Measurements from ENCODE around the gene SUPT3H. TPM values are rescaled to one million over a fixed set of nuclear protein-coding genes. Genes with fewer than 3 reads are reported as not detected.

Gene SUPT3H
- total and polyA plus RNA-seq, 2 of the 13 experiments (the other 11 are each of a cell fraction or from before 2014, with no cell fraction given) = 11.9 to 36.1 TPM

GRCh38 chr6:44920952-44921491 is 456.7 kb downstream of the SUPT3H start (continued):
- TF ChIP-seq PRDM4 (CRISPR knock-in tag; IDR thresholded peaks at IDR 0.05; ENCODE audit: borderline replicate concordance) (no peak), ZNF142 (CRISPR knock-in tag; IDR thresholded peaks at IDR 0.05) (no peak), CENPBD1 (CRISPR knock-in tag; IDR thresholded peaks at IDR 0.05; ENCODE audit: borderline replicate concordance, low read depth) (no peak), ZIK1 (CRISPR knock-in tag; IDR thresholded peaks at IDR 0.05; ENCODE audit: borderline replicate concordance, low read depth) (no peak), ZFP82 (CRISPR knock-in tag; IDR thresholded peaks at IDR 0.05; ENCODE audit: borderline replicate concordance) (no peak), MLX (CRISPR knock-in tag; IDR thresholded peaks at IDR 0.05) (no peak), SIX4 (CRISPR knock-in tag; IDR thresholded peaks at IDR 0.05) (no peak), ZNF20 (CRISPR knock-in tag; IDR thresholded peaks at IDR 0.05) (no peak), ZNF331 (CRISPR knock-in tag; IDR thresholded peaks at IDR 0.05) (peak; percentile 67; the same call in 1 of the 2 replicates), ZNF615 (CRISPR knock-in tag; IDR thresholded peaks at IDR 0.05; ENCODE audit: borderline replicate concordance) (no peak), TAF1 (CRISPR knock-in tag; IDR thresholded peaks at IDR 0.05) (no peak), STAT5B (CRISPR knock-in tag; IDR thresholded peaks at IDR 0.05) (no peak), MAF1 (CRISPR knock-in tag; IDR thresholded peaks at IDR 0.05; ENCODE audit: borderline replicate concordance) (no peak), ZFY (CRISPR knock-in tag; IDR thresholded peaks at IDR 0.05) (no peak), SMAD9 (CRISPR knock-in tag; IDR thresholded peaks at IDR 0.05) (no peak), CREB1 (IDR thresholded peaks at IDR 0.05) (no peak), CREB1 (CRISPR knock-in tag; IDR thresholded peaks at IDR 0.05) (peak; percentile 52; the same call in 1 of the 2 replicates)

Measured in HepG2 (cell line).